SIG-M5 (cell line): ENCODE data around the gene HAUS3.
"Not testable (repeated sequence)": the region's sequence is repeated elsewhere in the genome, so short reads cannot be mapped to it uniquely, and the experiment has no call there.

Source experiments
- DNase-seq: peaks from one replicate; lab custom pipeline; 2025; lab: John Stamatoyannopoulos, UW

Gene HAUS3

DNA sequence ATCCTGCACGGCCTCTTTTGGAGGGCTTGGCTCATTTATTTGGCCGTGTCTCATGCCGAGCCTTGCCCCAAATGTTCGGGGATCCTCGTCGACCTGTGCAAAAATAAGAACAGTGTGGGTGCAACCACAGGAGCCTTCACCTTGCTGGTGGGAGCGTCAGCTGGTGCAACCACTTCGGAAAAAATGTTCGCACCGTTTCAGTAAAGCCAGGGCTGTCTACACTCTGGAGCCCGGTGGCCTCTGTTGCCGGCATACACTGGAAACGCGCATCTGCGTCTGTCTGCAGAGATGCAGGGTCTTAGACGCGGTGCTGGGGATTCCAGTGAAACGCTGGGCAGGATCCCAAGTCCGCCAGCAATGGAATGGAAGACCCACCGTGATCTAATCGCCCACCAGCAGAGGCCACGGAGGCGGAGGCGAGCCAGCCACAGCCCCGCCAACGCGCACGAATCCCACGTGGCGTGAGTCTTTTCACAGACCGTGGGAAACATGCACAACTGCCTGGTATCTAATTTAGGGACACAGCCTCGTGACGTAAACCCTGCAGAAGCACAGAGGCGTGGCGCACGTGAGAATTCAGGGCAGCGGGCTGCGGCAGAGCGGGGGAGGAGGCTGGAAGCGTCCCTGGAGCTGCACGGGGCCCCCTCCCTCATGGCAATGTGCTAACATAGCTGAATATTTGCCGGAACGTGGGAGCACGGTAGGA is 33.8 kb upstream of the HAUS3 start:
- no peak for DNase-seq

DNA sequence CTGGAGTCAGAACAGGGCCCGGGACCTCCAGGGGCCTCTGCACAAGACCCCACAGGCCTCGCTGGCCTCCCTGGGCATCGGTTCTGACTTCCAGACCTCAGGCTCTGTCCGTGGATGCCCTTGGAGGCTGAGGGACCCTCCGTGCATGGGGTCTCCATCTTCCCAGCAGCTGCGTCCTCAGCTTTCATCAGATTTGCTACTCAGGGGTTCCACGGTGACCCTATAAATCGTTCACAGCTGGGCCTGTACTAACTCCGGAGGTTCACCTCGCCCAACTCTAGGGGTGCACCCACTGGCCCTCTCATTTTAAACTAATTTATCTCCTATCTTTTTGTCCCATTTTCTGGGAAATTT is 33.1 kb upstream of the HAUS3 start:
- not testable (repeated sequence) for DNase-seq

DNA sequence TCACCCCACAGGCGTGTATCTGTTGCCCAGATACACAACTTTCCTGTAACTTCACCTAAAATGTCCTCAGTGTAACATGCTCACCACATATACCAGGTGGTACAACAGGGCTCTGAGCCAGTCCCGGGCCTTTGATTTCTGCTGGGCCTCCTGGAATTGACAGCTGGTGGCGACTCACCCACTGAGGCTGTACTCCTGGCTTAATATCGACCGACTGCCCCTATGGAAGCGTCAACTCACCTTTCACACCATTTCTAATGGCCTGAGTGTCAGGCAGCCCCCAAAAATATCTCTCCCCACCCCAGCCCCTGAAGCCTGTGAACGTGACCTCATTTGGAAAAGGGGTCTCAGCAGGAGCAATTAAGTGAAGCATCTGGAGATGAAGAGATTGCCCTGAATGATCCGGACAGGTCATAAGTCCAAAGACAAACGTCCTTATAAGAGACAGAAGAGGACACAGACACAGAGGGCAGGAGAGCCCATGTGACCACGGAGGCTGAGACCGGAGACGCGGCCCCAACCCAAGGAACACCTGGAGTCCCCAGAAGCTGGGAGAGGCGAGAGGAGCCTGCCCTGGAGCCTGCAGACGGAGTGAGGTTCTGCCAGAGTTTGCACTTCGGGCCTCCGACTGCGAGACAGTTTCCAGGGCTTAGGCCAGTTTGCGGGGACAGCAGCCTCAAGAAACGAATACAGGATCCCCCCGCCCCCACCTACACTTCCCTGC is 32.6 kb upstream of the HAUS3 start:
- DNase-seq, result no peak

DNA sequence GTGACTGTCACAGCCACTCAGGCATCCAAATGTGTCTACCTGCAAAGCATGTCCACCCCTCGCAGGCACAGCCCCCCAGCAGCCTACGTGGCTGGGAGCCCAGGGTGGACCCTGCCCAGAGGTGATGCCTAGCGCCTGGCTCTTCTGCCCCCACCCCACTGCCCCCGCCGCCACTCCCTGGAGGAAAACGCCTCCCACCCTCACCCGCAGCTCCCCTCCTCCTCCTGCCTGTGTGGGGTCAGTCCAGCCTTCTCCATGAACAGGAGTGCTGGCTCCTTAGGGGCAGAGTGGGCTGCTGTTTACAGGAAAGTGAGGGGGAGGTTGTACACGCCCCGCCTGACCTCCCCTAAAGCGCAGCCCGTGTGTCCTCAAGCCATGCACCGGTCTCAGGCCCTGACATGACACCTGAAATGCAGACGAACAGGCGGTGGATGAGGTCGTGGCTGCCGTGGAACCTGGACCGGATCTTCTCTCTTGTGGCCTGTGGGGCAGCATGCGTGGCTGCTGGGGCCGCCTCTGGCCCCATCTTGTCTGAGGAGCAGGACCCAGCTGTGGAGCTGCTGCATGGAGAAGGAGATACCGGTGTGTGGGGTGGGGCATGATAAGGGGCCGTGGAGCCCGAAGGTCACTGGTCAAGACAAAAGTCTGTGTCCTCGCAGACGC is 31.9 kb upstream of the HAUS3 start:
- DNase-seq, result no peak

DNA sequence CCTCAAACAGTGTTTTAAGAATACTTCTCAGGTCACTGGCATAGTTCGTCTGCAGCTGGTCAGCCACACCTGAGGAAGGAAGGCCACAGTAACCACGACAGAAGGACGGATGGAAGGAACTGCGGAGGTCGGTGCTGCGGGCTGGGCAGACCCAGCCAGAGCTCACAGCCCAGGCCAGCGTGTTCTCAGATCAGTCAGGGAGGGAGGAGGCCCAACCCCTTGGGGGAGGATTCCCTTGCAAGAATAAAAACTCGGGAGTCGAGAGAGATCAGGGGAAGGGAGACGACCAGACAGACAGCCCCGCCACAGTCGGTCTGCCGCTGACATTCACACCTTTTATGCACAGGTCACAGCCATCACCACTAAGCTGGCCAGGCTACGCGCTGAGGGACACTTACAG is 31.3 kb upstream of the HAUS3 start:
- DNase-seq, result no peak

DNA sequence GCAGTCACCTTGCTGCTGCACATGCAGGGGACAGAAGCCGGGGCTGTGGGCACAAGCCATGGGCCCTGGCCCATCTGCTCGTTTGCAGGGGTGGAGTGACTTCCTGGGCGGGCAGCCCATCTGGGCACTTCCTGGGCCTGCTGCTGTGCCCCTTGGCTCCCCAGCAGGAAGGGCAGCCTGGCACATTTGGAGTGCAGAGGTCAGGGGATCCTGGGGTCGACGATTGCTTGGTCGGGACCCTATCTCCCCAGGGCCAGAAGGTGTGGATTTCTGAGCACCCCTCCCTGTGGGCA is 30.9 kb upstream of the HAUS3 start:
- DNase-seq, result no peak

DNA sequence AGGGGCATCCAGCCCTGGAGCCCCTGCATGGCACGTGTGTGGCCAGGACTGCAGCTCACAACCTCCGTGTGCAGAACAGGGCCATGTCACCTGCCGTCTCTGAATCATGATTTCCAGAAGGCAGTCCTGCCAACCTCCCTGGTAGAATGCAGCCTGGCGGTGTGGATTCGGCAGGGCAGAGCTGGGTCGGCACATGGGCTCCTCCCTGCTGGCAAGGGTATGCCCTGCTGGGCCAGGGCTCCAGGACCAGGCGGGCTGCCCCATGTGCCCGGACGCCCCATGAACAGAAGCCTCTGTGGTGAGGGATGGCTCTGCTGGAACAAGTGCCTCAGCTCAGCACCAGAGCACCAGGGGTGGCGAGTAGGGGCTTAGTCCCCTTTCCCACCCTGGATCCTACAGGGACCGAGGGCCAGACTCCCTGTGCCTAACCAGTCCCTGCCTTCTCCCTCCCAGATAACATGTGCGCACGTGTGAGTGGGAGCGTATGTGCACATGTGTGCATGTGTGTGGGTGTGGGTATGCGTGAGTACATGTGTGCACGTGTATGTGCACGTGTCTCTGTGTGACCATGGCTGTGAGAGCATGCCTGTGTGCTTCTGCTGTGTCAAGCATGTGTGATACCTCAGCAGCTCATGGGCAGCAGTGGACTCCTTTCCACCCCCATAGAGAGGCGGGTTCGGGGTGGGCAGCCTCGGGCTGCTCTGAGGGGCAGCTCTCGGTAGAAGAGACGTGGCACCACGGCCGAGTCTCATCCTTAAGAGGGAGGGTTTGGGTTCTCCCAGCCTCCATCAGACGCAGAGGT is 30.3 kb upstream of the HAUS3 start:
- DNase-seq, result no peak

DNA sequence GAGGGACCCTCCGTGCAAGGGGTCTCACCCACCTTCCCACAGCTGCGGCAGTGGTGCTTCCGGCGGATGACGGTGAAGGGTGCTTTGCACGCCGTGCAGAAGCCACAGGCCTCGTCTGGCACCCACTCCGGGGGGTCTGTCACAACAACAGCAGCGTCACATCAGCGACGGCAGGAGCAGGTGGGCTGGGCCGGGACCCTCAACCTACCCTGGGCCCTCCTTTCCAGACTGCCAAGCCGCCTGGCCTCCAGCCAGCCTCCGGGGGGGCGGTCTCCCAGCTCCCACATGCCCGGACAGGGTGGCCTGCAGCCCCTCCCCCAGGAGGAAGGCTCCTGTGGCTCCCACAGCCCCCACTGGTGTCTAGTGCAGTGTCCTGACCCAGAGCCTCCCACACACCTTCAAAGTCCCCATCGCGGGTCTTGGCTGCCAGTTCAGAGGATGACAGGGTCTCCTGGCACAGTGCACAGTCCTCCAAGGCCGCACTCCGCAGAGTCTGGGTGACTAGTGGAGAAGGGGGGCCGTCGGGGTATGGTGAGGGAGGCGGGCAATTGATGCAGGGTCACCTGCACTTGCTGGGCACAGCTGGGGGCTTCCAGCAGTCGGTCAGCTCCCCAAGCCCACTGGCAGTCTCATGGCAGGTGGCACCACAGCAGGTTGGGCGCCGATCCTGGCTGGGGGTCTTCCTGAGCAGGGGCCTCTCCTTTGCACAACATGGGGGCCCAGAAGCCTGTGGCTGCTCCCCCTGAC is 29.5 kb upstream of the HAUS3 start:
- DNase-seq, result no peak

DNA sequence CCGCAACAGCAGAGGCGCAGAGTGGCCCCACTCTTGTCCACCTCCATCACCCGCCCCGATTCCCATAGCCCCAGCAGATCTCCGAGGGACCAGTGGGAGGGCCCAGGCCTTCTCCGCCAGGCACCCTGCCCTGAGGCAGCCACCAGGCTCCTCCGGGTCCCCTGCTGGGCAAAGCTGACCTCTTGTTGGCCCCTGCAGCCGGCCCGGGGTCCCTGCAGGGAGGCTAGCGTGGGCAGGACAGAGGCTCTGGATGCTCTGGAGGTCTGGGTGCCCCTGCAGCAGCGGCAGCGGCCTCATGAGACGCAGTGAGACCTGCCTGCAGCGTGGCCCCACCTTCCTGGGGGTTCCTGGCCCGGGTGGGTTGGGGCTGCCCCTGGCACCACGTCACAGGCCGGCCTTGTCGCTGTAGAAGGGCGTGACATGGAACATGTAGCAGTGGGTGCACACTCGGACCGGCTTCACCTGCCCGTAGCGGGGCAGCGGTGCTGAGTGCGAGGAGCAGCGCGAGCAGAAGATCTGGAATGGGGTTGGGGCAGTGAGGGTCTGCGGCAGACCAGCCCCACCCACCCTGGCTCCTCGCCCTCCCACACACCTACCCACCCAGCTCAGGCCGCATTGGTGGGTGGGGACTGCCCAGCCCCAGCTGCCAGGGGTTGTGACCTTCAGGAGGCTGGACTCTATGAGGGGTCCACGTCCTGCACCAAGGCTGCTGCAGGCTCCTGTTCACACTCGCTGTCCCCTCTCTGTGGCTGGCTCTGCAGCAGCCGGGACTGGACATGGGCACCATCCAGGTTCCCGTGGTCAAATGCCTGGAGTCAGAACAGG is 28.6 kb upstream of the HAUS3 start:
- no peak for DNase-seq

DNA sequence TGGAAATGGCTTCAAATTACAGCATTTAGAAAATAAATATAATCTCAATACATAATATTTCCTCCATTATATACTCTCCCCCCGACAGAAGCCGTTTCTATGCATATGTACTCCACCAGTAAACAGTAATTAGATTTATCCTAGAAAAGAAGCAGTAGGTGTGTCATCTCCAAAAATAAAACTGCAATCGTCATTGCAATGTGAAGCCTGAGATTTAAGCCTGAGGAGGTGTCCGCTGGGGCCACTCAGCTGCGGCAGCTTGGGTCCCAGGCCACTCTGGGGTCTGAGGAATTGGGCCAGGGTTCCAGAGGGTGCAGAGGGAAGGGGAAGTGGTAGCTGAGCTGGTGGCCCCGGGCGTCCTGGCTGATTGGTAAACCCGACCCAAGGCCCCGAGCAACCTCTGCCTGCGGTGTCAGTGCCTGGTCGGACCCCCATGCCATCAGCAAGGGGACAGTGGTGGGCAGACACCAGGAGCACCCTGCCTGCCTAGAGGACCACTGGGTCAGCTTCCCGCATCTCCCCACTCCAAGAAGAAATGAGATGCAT is 27.8 kb upstream of the HAUS3 start:
- DNase-seq, result no peak

DNA sequence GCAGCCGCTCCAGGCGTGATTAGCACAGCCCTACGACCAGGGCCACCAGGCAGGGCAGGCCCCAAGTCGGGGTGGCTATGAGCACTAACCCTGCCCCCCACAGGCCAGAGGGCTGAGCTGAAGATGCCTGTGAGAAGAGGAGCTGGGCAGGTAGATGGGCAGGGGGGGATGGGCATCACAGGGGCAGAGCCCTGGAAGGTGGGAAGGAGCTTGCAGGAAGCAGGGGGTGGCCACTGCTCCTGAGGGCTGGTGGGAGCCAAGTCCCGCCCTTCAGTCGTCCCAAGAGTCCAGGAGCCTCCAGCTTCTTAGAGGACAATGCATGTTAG is 27.2 kb upstream of the HAUS3 start:
- no peak for DNase-seq

DNA sequence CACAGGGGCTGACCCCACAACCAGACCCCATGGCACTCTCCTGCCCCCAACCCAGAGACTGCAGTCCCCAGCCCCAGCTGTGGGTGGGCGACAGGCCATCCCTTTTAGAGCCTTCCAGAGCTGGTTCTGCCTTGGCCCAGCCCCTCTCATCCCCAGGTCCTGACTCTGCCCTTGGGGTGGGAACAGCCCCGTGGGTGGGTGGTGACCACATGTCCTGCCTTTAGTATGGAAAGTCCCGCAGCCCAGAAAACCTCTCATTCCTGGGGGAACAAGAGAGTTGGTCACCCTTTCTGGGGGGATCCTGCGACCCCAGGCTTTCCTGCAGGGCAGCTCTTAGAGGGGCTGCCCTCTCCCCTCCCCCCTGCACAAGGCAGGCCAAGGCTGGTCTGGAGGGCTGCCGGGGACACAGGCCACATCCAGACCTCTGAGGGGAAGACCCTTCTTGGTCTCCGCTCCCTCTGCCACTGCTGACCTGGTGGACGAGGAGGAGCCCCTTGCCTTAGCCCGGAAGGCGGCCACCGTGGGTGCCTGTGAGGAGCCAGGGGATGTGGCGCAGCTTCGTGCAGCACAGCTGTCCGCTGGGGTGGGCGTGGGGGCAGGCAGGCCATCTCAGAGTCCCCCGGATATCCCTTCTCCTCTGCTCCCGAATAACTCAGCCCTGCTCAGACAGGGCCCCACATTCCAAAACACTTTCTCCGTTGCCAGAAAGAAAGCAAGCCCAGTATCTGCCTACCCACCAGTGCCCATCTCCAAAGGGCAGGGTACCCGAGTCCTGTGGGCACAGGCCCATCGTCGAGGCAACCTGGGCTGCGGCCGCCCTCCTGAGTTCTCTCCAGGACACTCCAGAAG is 26.7 kb upstream of the HAUS3 start:
- no peak for DNase-seq

DNA sequence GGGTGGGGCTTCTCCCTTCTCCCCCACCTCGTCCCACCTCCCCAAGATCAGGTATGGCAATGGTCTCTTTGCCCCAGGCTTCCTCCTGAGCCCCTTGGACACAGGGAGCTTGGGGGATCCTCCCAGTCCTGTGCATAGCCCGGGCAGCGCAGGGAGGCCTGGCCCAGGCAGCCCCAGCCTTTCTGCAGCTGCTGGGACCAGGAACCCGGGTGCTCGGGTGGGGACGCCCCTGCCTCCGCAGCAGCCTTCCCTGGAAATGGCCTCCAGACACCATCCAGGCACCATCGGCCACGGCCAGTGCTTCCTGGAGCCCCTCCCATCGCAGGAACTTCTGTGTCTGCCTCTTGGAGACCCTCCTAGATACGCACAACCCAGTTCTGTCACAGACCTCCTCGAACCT is 25.9 kb upstream of the HAUS3 start:
- DNase-seq, result no peak

DNA sequence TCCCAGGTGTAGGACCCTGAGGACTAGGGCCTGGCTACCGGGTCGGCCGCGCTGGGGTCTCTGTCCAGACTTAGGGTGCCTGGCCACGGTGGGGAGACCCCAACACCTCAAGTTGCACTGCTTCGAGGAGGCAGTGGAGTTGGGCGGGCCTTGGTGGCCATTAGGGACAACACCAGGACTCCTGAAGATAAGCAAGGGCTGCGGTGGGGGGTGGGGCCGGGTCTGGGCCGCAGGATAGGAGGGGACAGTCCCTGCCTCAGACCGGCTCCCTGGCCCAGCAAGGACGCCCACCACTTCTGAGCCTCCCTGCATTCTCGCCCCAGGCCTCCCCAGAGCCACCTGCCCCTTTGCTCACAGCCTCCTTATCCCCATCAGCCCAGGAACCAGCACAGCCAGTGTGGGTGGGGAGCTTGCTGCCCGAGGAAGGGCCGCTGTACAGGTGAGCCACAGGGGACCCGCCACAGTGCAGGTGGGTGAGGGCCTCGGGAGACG is 25.4 kb upstream of the HAUS3 start:
- DNase-seq, result no peak

DNA sequence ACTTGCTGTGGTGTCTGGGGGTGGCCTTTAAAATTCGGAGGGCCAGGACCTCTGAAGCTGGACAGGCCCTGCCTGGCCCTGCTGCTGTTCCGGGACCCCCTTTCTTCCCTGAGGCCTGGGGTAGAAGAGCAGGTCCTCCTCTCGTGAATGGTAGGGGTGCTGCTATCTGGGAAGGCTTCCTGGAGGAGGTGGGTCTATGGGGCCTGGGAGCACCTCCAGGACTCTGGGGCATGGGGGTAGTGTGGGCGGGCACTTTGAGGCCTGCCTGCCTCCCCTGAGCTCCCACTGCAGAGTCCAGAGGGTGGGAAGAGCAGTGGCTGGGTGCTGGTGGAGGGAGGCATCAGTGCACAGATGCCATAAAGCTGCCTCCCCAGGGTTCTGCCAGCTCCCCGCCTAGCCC is 24.9 kb upstream of the HAUS3 start:
- DNase-seq, result no peak

DNA sequence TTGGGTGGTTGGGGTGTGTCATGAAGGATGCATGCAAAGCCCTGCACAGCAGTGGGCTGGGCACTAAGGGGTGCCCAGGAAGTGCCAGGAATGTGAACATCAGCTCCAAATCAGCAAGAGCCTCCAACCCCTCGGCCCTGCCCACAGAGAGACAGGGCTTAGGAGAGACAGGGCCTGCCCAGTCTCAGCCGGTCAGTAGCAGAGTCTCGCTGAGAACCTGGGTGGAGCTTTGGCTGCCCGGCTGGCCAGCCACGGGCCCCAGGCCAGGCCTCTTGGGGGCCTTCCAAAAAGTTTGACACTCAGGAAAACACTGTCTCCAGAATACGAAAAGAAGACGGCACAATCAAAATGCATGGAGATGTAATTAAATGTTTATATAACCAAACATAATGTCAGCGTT is 24.3 kb upstream of the HAUS3 start:
- DNase-seq, result no peak

DNA sequence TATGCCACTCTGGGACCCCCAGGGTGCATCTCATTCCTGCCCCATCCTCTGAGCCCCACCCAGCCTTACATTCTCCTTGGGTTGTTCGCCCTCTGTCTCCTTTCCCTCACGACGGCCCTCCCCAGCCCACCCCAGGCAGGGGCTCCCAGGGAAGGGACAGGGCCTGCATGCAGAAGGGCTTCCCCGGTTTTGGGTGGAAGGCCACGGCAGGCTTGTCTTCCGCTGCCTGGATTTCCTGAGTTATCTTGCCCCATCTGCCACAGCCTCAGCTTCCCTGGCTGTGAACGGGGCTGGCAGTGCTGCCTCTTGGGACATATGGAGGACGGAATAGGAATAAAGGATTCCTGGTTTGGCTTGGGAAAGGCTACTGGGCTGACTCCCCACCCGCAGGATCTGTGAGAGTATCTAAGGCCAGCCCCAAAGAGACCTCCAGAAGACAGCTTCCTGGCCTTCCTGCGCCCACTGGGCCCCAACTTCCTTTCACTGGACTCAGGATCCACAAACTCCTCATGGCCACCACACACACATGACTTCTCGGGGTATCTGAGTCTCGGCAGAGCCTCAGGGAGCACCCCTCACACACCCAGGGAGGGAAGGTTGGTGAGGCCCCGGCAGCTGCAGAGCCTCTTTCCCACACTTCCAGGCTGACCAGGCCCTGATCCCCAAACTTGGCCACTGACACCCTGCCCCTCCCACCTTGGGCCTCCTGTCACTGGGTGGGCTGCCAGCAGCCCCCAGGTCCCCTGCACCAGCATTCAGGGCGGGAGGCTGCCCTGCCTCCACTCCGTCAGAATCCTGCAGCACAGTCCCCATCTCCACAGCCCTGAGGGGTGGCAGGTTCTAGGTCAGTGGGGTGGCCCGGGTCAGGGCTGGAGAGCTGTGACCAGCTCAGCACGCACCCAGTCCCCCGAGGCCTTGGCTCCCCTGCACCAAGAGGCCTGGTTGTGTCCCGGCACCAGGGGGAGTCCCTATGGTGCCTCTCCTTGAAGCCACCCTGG is 23.5 kb upstream of the HAUS3 start:
- DNase-seq, result no peak

DNA sequence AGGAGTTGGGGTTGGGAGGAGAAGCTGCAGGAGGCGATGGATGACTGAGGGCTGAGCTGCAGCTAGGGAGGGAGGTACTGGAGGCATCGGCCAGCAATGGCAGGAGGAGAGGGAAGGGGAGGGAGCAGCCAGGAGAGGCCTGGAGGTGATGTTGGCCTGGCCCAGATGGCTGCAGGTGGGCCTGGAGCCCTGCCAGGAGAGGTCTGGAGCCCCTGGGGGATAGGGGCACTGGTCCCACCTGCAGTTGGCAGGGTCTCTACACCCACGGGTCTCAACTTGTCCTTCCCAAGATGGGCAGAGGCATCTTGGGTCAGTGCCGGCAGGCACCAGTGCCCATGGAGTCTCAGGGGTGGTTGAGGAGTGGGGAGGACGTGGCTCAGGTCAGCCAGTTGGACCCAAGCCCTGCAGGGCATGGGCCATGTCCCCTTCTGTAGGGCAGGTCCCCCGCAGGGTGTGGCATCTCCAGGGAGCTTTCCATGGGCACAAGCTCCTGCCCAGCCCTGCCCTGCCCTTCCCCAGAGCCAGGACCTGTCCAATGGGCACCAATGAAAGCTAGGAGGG is 22.6 kb upstream of the HAUS3 start:
- DNase-seq, result no peak
